ENCODE measurements around the gene NTNG1. TPM values are rescaled to one million over a fixed set of nuclear protein-coding genes. Genes with fewer than 3 reads are reported as not detected.

Gene NTNG1
- total RNA-seq, 1 donor from 2014 or later = not detected

GRCh38 chr1:107262467-107263286, 121.8 kb downstream of the NTNG1 start:
- H3K4me1 Mint-ChIP-seq (ENCODE audit: low read depth) = peaks cover 6% of the 10 kb centered on the region
- no peak for TF ChIP-seq CTCF (IDR thresholded peaks at IDR 0.05)
- peaks cover 2% of the 10 kb centered on the region for H3K27me3 Mint-ChIP-seq (ENCODE audit: low read depth)
- no peak overlapping the region for H3K27ac Mint-ChIP-seq (ENCODE audit: unreplicated experiment)
- no peak for DNase-seq (ENCODE audit: low spot score)
- no peaks in the 10 kb centered on the region for H3K36me3 Mint-ChIP-seq (ENCODE audit: low read depth)
- no peak overlapping the region for H3K4me3 Mint-ChIP-seq (ENCODE audit: unreplicated experiment)
- H3K9me3 Mint-ChIP-seq (ENCODE audit: low read depth) = peaks cover 2% of the 10 kb centered on the region

GRCh38 chr1:107263291-107263915, 122.6 kb downstream of the NTNG1 start:
- no peak overlapping the region for H3K27ac Mint-ChIP-seq (ENCODE audit: unreplicated experiment)

GRCh38 chr1:107264007-107264406, 123.2 kb downstream of the NTNG1 start:
- Mint-ChIP-seq H3K36me3 (ENCODE audit: low read depth) (no peaks in the 10 kb centered on the region), H3K27me3 (ENCODE audit: low read depth) (peaks cover 2% of the 10 kb centered on the region), H3K4me1 (ENCODE audit: low read depth) (peaks cover 6% of the 10 kb centered on the region), H3K4me3 (ENCODE audit: unreplicated experiment) (no peak overlapping the region), H3K27ac (ENCODE audit: unreplicated experiment) (no peak overlapping the region), H3K9me3 (ENCODE audit: low read depth) (peaks cover 2% of the 10 kb centered on the region)
- no peak for TF ChIP-seq CTCF (IDR thresholded peaks at IDR 0.05)
- DNase-seq (ENCODE audit: low spot score) = no peak

More at GRCh38 chr1:107263291-107263915, 122.6 kb downstream of the NTNG1 start:
- Mint-ChIP-seq H3K4me3 (ENCODE audit: unreplicated experiment) (no peak overlapping the region), H3K9me3 (ENCODE audit: low read depth) (peaks cover 2% of the 10 kb centered on the region), H3K36me3 (ENCODE audit: low read depth) (no peaks in the 10 kb centered on the region), H3K4me1 (ENCODE audit: low read depth) (peaks cover 6% of the 10 kb centered on the region), H3K27me3 (ENCODE audit: low read depth) (peaks cover 2% of the 10 kb centered on the region)
- no peak for TF ChIP-seq CTCF (IDR thresholded peaks at IDR 0.05)
- no peak for DNase-seq (ENCODE audit: low spot score)

GRCh38 chr1:107264561-107264960, 123.7 kb downstream of the NTNG1 start:
- peaks cover 2% of the 10 kb centered on the region for H3K9me3 Mint-ChIP-seq (ENCODE audit: low read depth)
- TF ChIP-seq CTCF (IDR thresholded peaks at IDR 0.05) = no peak
- no peak for DNase-seq (ENCODE audit: low spot score)
- H3K27me3 Mint-ChIP-seq (ENCODE audit: low read depth) = peaks cover under 1% of the 10 kb centered on the region
- no peaks in the 10 kb centered on the region for H3K36me3 Mint-ChIP-seq (ENCODE audit: low read depth)
- no peak overlapping the region for H3K4me3 Mint-ChIP-seq (ENCODE audit: unreplicated experiment)
- peaks cover 6% of the 10 kb centered on the region for H3K4me1 Mint-ChIP-seq (ENCODE audit: low read depth)
- no peak overlapping the region for H3K27ac Mint-ChIP-seq (ENCODE audit: unreplicated experiment)

GRCh38 chr1:107267489-107267888, 126.7 kb downstream of the NTNG1 start:
- no peak for TF ChIP-seq CTCF (IDR thresholded peaks at IDR 0.05)
- Mint-ChIP-seq H3K4me3 (ENCODE audit: unreplicated experiment) (no peak overlapping the region), H3K27me3 (ENCODE audit: low read depth) (no peaks in the 10 kb centered on the region), H3K4me1 (ENCODE audit: low read depth) (peaks cover 6% of the 10 kb centered on the region), H3K27ac (ENCODE audit: unreplicated experiment) (no peak overlapping the region), H3K9me3 (ENCODE audit: low read depth) (no peaks in the 10 kb centered on the region), H3K36me3 (ENCODE audit: low read depth) (no peaks in the 10 kb centered on the region)
- no peak for DNase-seq (ENCODE audit: low spot score)
